Adipocyte (in vitro differentiated cells): ENCODE results near the gene BRD4.
"Not testable (repeated sequence)": the region's sequence is repeated elsewhere in the genome, so short reads cannot be mapped to it uniquely, and the experiment has no call there.

ENCODE experiments used
- DNase-seq: peaks from one replicate; pipeline ENCODE4 v3.0.0-alpha.2; 2015; ENCODE audit warnings: low read depth
- H3K27me3 ChIP-seq: replicated peaks from 2 replicates; pipeline ENCODE4 v1.7.0; 2013; ENCODE audit warnings: mild to moderate bottlenecking, low read length, moderate library complexity; ENCODE audit not compliant: control insufficient read depth, insufficient read depth
- H3K36me3 ChIP-seq: 2 replicates; pipeline ENCODE4 v1.7.0; 2013; ENCODE audit warnings: low read length, mild to moderate bottlenecking, moderate library complexity; ENCODE audit not compliant: control insufficient read depth, insufficient read depth, severe bottlenecking
- H3K4me1 ChIP-seq: 2 replicates; pipeline ENCODE4 v1.7.0; 2013; ENCODE audit warnings: mild to moderate bottlenecking, low read length, moderate library complexity; ENCODE audit not compliant: control insufficient read depth, insufficient read depth
- H3K4me3 ChIP-seq: 2 replicates; pipeline ENCODE4 v1.7.0; 2013; ENCODE audit warnings: mild to moderate bottlenecking, low read length, moderate library complexity
- H3K9ac ChIP-seq: 2 replicates; pipeline ENCODE4 v1.7.0; 2013; ENCODE audit warnings: mild to moderate bottlenecking, low read length, moderate library complexity
- H3K9me3 ChIP-seq: 2 replicates; pipeline ENCODE4 v1.7.0; 2013; ENCODE audit warnings: mild to moderate bottlenecking, low read length, moderate library complexity; ENCODE audit not compliant: control insufficient read depth

BRD4 gene

DNA sequence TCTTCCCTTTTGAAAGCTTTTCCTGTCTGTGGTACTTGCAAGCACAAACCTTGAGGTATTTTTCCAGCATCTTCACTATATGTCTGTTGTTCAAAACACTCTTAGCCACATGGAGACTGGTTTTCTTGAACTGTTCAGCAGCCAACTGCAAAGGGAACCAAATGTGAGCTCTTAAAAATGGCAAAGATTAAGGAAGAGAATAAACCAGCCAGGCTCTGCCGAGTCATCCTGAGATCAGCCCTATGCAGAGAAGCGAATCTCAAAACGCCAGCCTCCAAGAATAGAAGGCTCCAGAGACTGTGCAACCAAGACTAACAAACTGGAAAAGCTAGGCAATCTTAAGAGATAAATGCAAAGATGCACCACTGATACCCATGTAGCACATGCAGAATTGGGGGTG is 26.6 kb upstream of the BRD4 start:
- Histone ChIP-seq H3K9ac (peak overlapping the region; percentile 10), H3K4me3 (no peak overlapping the region), H3K4me1 (peaks cover 11% of the 10 kb centered on the region), H3K36me3 (peaks cover 76% of the 10 kb centered on the region), H3K9me3 (no peaks in the 10 kb centered on the region), H3K27me3 (no peaks in the 10 kb centered on the region)
- no peak for DNase-seq

- no peak for DNase-seq
- Histone ChIP-seq H3K9me3 (no peaks in the 10 kb centered on the region), H3K4me1 (peaks cover 11% of the 10 kb centered on the region), H3K4me3 (no peak overlapping the region), H3K27me3 (no peaks in the 10 kb centered on the region), H3K9ac (no peak overlapping the region), H3K36me3 (peaks cover 84% of the 10 kb centered on the region)
Measured at GRCh38 chr19:15357906-15358305, 25.6 kb upstream of the BRD4 start.

DNA sequence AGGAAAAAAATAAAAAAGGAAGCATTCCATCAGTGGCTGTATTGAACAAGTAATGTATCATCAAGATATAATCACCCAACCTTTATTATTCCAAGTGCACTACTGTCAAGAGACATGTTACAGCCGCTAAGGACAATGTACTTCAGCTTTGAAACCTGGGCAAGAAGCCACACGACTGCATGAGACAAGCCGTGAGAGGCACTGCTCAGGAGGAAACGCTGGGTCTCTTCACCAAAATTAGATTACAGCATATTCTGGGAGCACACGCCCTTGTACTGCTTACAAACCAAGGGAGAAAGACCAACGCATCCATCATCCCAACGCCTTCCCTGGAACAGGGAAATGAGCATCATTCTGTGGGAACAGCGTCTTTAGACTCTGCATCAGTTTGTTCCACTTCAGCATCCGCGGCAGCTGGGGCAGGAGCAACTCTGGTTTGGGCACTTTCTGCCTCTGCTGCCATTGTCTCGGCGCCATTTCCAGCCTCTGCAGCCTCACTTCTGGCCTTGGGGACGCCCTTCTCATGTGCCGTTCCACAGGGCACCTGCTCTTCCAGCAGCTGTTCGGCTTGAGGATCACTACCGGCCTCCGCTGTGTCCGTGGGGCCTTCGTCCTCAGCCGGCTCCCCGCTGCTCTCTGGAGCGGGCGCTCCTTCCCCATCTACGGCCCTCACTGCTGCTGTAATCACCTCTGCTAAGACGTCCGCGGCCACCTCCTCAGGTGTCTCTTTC is 22.4 kb upstream of the BRD4 start:
- Histone ChIP-seq H3K36me3 (peaks cover 65% of the 10 kb centered on the region), H3K4me1 (peaks cover 11% of the 10 kb centered on the region)

DNA sequence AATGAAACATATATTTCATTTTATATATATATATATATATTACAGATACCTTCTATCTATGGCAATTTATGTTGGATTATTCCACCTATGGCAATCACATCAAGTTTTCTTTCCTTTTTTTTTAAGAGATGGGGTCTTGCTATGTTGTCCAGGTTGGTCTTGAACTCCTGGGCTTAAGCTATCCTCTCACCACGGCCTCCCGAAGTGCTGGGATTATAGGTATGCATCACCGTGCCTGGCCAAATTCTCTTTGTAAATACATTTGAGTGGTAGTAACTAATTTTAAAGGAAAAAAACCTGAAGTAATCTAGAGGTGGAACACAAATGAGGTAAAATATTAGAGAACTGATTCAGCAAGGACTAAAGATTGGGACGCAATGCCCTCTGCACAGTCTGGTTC is 21.6 kb upstream of the BRD4 start:
- no peak for DNase-seq
- Histone ChIP-seq H3K27me3 (no peaks in the 10 kb centered on the region), H3K4me3 (no peak overlapping the region), H3K9me3 (no peaks in the 10 kb centered on the region), H3K9ac (no peak overlapping the region), H3K36me3 (peaks cover 57% of the 10 kb centered on the region), H3K4me1 (peaks cover 4% of the 10 kb centered on the region)

More for the DNA sequence above, 22.4 kb upstream of the BRD4 start:
- Histone ChIP-seq H3K9ac (no peak overlapping the region), H3K9me3 (no peaks in the 10 kb centered on the region), H3K4me3 (no peak overlapping the region), H3K27me3 (no peaks in the 10 kb centered on the region)
- no peak for DNase-seq

DNA sequence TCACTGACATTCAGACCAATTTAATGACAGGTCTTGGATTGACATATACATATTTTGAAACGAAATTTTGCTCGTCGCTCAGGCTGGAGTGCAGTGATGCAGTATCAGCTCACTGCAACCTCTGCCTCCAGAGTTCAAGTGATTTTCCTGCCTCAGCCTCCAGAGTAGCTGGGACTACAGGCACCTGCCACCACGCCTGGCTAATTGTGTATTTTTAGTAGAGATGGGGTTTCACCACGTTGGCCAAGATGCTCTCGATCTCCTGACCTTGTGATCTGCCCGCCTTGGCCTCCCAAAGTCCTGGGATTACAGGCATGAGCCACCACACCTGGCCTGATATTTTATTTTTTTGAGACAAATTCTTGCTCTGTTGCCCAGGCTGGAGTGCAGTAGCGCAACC is 20.2 kb upstream of the BRD4 start:
- H3K4me1 ChIP-seq, H3K4me3 ChIP-seq: not testable (repeated sequence)

GRCh38 chr19:15341328-15341727 is 9.0 kb upstream of the BRD4 start:
- H3K9me3 ChIP-seq, H3K27me3 ChIP-seq, H3K4me3 ChIP-seq, DNase-seq, H3K9ac ChIP-seq, H3K36me3 ChIP-seq: not testable (repeated sequence)
- H3K4me1 ChIP-seq = peaks cover 10% of the 10 kb centered on the region

More for the DNA sequence above, 20.2 kb upstream of the BRD4 start:
- H3K9ac ChIP-seq, H3K27me3 ChIP-seq, H3K9me3 ChIP-seq, DNase-seq: not testable (repeated sequence)
- H3K36me3 ChIP-seq = peaks cover 43% of the 10 kb centered on the region

GRCh38 chr19:15340086-15340485 is 7.7 kb upstream of the BRD4 start:
- no peaks in the 10 kb centered on the region for H3K27me3 ChIP-seq
- DNase-seq = no peak

GRCh38 chr19:15337202-15337601 is 4.9 kb upstream of the BRD4 start:
- Histone ChIP-seq H3K9me3 (no peaks in the 10 kb centered on the region), H3K9ac (no peak overlapping the region), H3K36me3 (no peaks in the 10 kb centered on the region), H3K27me3 (no peaks in the 10 kb centered on the region), H3K4me1 (peaks cover 22% of the 10 kb centered on the region), H3K4me3 (peak overlapping the region; percentile 7)
- DNase-seq = peak; percentile 65

More at GRCh38 chr19:15340086-15340485, 7.7 kb upstream of the BRD4 start:
- Histone ChIP-seq H3K4me1 (peaks cover 17% of the 10 kb centered on the region), H3K9ac (no peak overlapping the region), H3K36me3 (peaks cover 4% of the 10 kb centered on the region), H3K4me3 (no peak overlapping the region), H3K9me3 (no peaks in the 10 kb centered on the region)

- not testable (repeated sequence) for H3K36me3 ChIP-seq, H3K9me3 ChIP-seq, H3K27me3 ChIP-seq, DNase-seq, H3K9ac ChIP-seq, H3K4me3 ChIP-seq
- H3K4me1 ChIP-seq = peaks cover 22% of the 10 kb centered on the region
Measured at GRCh38 chr19:15335992-15336391, 3.7 kb upstream of the BRD4 start.

DNA sequence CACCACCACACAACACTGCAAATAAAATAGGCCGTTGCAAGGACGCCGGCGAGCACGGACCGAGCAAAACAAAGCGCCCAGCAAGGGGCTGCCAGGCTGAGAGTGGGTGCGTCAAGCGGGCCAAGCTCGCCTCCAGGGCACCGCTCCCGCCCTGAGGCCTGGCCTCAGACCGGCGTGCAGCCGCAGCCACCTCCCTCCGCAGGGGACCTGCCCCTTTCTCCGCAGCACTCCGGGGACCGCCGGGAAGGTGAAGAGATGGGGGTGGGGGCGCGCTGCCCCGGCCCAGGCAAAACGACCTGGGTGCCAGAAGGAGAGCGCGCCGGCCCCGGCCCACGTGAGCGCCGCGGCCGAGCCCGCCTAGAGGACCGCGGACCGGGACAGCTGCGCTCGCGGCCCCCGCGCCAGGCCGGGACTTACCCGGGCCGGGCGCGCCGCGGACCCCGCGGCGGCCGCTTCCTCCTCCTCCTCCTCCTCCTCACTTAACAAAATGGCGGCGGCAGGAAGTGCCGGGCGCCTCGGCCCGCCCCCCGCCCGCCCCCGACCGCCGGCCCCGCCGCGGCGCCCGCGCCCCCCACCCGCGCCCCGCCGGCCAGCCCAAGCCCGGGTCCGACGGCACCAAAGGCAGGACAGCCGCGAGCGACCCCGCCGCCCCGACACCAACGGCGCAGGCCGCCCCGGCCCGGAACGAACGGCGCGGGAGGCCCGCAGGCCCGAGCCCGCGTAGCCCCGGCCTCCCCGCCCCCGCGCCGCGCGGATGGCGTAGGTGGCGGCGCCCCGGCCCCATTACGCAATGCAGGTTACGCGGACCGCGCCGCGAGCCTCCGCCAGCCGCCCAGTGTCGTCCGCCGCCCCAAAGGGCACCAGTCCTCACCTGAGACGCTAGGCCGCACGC is 674 bp downstream of the BRD4 start:
- H3K4me3 ChIP-seq = peak overlapping the region; percentile 98
- no peaks in the 10 kb centered on the region for H3K36me3 ChIP-seq
- H3K27me3 ChIP-seq = no peaks in the 10 kb centered on the region
- no peaks in the 10 kb centered on the region for H3K9me3 ChIP-seq
- peak; percentile 80 for DNase-seq
- peaks cover 42% of the 10 kb centered on the region for H3K4me1 ChIP-seq
- H3K9ac ChIP-seq = peak overlapping the region; percentile 96

- H3K4me1 ChIP-seq = peaks cover 44% of the 10 kb centered on the region
- no peaks in the 10 kb centered on the region for H3K27me3 ChIP-seq
- H3K9me3 ChIP-seq = no peaks in the 10 kb centered on the region
- H3K36me3 ChIP-seq = no peaks in the 10 kb centered on the region
- H3K9ac ChIP-seq = peak overlapping the region; percentile 96
- DNase-seq = peak; percentile 82
- peak overlapping the region; percentile 97 for H3K4me3 ChIP-seq
Measured at GRCh38 chr19:15330801-15331418, 1.4 kb downstream of the BRD4 start.
